DOHH2 (cell line): ENCODE results near the gene MTM1.

ENCODE experiments used
- CTCF ChIP-seq: fragments of 200-600 bp; sonication (generic); IDR thresholded peaks from one replicate; pipeline ENCODE4 v1.5.1; 2014; ENCODE audit warnings: antibody characterized with exemption, mild to moderate bottlenecking, low read depth, low read length; ENCODE audit not compliant: poor library complexity, severe bottlenecking
- EZH2phosphoT487 ChIP-seq: fragments of 200-600 bp; sonication (generic); IDR thresholded peaks from 2 replicates; pipeline ENCODE4 v1.6.1; 2017; ENCODE audit warnings: borderline replicate concordance, mild to moderate bottlenecking, antibody characterized with exemption, low read length, moderate library complexity, mixed read lengths

GRCh38 chrX:150715184-150715583 is 146.8 kb downstream of the MTM1 start:
- TF ChIP-seq CTCF (no peak), EZH2phosphoT487 (no peak)
